GM20000 (cell line): ENCODE measurements around the gene TBC1D12.
"Not testable (repeated sequence)": the region's sequence is repeated elsewhere in the genome, so short reads cannot be mapped to it uniquely, and the experiment has no call there.

Source experiments
- DNase-seq: peaks from one replicate; pipeline ENCODE4 v3.0.0; 2012; ENCODE audit warnings: low spot score
- CTCF ChIP-seq: IDR thresholded peaks from 2 replicates; pipeline ENCODE4 v1.5.1; 2012; ENCODE audit warnings: mild to moderate bottlenecking, control low read depth; ENCODE audit errors: extremely low read depth, missing control alignments

The TBC1D12 gene

GRCh38 chr10:94363251-94363565 is 39.1 kb upstream of the TBC1D12 start:
- DNase-seq = no peak
- TF ChIP-seq CTCF = no peak

GRCh38 chr10:94364482-94364881 is 37.9 kb upstream of the TBC1D12 start:
- DNase-seq = no peak
- no peak for TF ChIP-seq CTCF

GRCh38 chr10:94366382-94366781 is 36.0 kb upstream of the TBC1D12 start:
- no peak for TF ChIP-seq CTCF
- DNase-seq = no peak

GRCh38 chr10:94370501-94370900 is 31.8 kb upstream of the TBC1D12 start:
- no peak for DNase-seq
- no peak for TF ChIP-seq CTCF

GRCh38 chr10:94375374-94375773 is 27.0 kb upstream of the TBC1D12 start:
- TF ChIP-seq CTCF = no peak
- DNase-seq = no peak

GRCh38 chr10:94376865-94377264 is 25.5 kb upstream of the TBC1D12 start:
- TF ChIP-seq CTCF = no peak
- DNase-seq = no peak

GRCh38 chr10:94383530-94383929 is 18.8 kb upstream of the TBC1D12 start:
- TF ChIP-seq CTCF = no peak
- DNase-seq = no peak

GRCh38 chr10:94385733-94386132 is 16.6 kb upstream of the TBC1D12 start:
- not testable (repeated sequence) for DNase-seq

- not testable (repeated sequence) for DNase-seq
Measured at GRCh38 chr10:94392117-94392516, 10.2 kb upstream of the TBC1D12 start.
